K562 (cell line): ENCODE data around the gene CHCHD5. TPM values are rescaled to one million over a fixed set of nuclear protein-coding genes. Genes with fewer than 3 reads are reported as not detected.

Experiments
- DIDO1 ChIP-seq: fragments of 450-650 bp; IDR thresholded peaks from 2 replicates; pipeline ENCODE4 v1.6.1; 2016; ENCODE audit warnings: low read depth, missing biosample characterization, missing genetic modification characterization
- EP300 ChIP-seq: IDR thresholded peaks from 2 replicates; pipeline ENCODE4 v1.6.1; 2012; ENCODE audit warnings: low read length, improper control_type of control experiment
- JUND ChIP-seq, 2 experiments: IDR thresholded peaks; 2 replicates in 1 of 2; 3 replicates in 1 of 2; pipeline ENCODE4 v1.6.1; 2011; ENCODE audit warnings: borderline replicate concordance in 2 of 2, low read depth in 2 of 2, low read length in 2 of 2, improper control_type of control experiment in 1 of 2, missing biosample characterization in 1 of 2, missing genetic modification characterization in 1 of 2, missing genetic modification reagents in 1 of 2
- NFRKB ChIP-seq: fragments of 450-650 bp; IDR thresholded peaks from 2 replicates; pipeline ENCODE4 v1.6.1; 2016; ENCODE audit warnings: low read depth
- NR1H2 ChIP-seq: sonication (generic); formaldehyde crosslinking; IDR thresholded peaks from 2 replicates; pipeline ENCODE4 v1.4.0; 2020; ENCODE audit warnings: mild to moderate bottlenecking, missing genetic modification reagents
- PTBP1 ChIP-seq: fragments of 200-400 bp; formaldehyde crosslinking; IDR thresholded peaks from 2 replicates; pipeline ENCODE4 v1.6.1; 2017; ENCODE audit warnings: low read depth, low read length
- SAFB2 ChIP-seq: fragments of 200-400 bp; formaldehyde crosslinking; IDR thresholded peaks from 2 replicates; pipeline ENCODE4 v1.6.1; 2018; ENCODE audit warnings: borderline replicate concordance, low read length, low read depth, moderate library complexity; ENCODE audit not compliant: severe bottlenecking
- SUPT5H ChIP-seq: fragments of 450-650 bp; IDR thresholded peaks from 2 replicates; pipeline ENCODE4 v1.6.1; 2016
- ZNF764 ChIP-seq: fragments of 250-450 bp; sonication (Bioruptor Pico); IDR thresholded peaks from 2 replicates; pipeline ENCODE4 v1.4.0; 2020; ENCODE audit warnings: low read depth, mild to moderate bottlenecking, moderate library complexity
- ZNF780A ChIP-seq: fragments of 250-450 bp; sonication (Bioruptor Pico); IDR thresholded peaks from 2 replicates; pipeline ENCODE4 v1.5.0; 2021; ENCODE audit warnings: mild to moderate bottlenecking
- polyA plus RNA-seq, 8 experiments: library from polyadenylated mRNA; depleted of rRNA in 4 of 8; stranded (reverse) in 5 of 8; unstranded in 3 of 8; fragments of >200 nt; fragmentation: Nextera tagmentation in 2 of 8; fragmentation: Illumina TruSeq in 1 of 8; extraction: Ambion mirVana in 2 of 8; extraction: Trizol in 1 of 8; gene quantifications; 2 replicates each; pipeline versions ENCODE4 v1.2.1 to v1.2.3, GENCODE V29; 2011 to 2014; ENCODE audit warnings: inconsistent platforms in 1 of 8, missing spikeins in 1 of 8
- total RNA-seq, 7 experiments: library from RNA; depleted of rRNA in 6 of 7; stranded (reverse); fragments of >200 nt in 6 of 7; fragmentation: Illumina TruSeq in 2 of 7; extraction: Trizol in 2 of 7; gene quantifications; 2 replicates each; pipeline versions ENCODE4 v1.2.1 to v1.2.3, GENCODE V29; 2011 to 2021; ENCODE audit warnings: low replicate concordance in 1 of 7
- TF ChIP-seq, protein P1 (sequence below): IDR thresholded peaks from 2 replicates; pipeline ENCODE4 v1.6.1; 2016; ENCODE audit warnings: missing genetic modification characterization, missing compliant biosample characterization
- TF ChIP-seq, protein P2 (sequence below): fragments of 150-350 bp; IDR thresholded peaks from 2 replicates; pipeline ENCODE4 v1.6.1; 2014; ENCODE audit warnings: low read depth, mild to moderate bottlenecking, low read length, borderline replicate concordance
- TF ChIP-seq, protein P3 (sequence below), 2 experiments: fragments of 450-650 bp; IDR thresholded peaks; 2 replicates each; pipeline ENCODE4 v1.6.1; 2018; ENCODE audit warnings: mild to moderate bottlenecking in 2 of 2, low read depth in 1 of 2; ENCODE audit not compliant: partially characterized antibody in 2 of 2
- TF ChIP-seq, protein P4 (sequence below): sonication (generic); IDR thresholded peaks from 2 replicates; pipeline ENCODE4 v1.6.1; 2016

CHCHD5 gene
- total and polyA plus RNA-seq, 9 of the 15 experiments (the other 6 are each of a cell fraction or from before 2014, with no cell fraction given), result 7.4 to 79.3 (median 33.4) TPM

DNA sequence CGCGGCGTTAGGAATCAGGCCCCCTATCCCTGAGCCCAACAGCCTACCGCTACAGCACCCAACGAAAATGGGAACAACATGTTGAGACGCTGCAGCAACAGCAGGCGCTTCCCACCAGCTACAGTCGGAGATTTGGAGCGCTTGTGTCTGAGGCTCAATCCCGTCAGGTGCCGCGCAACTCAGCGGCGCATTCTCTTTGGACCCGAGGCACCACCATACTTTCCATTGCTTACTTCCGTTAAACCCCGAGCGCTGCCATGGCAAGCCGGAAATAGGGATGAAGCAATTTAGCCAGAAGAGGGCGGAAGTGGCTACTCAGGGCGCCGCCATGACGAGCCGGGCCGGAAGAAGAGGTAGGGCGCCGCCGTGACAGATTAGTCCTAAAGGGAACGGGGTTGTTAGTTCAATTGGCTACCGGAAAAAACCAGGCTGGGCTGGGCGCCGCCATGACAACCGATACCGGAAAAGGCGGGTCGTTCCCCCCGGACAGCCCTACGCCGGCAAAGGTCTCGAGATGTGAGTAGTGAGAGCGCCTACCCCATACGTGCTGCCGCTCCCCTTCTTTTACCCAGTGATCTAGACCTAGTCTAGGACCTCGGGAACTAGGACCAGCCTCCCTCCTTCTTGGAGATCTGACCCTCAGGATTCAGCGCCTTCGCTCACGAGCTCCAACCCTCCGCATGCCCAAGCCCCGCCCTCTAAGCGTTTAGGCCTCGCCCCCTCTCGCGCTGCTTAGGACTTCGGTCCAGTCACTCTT is at the start of gene CHCHD5 (continued):
- TF ChIP-seq NFRKB (peak; percentile 97), SAFB2 (no peak), PTBP1 (no peak), JUND (IDR thresholded peaks at IDR 0.05; ENCODE audit: borderline replicate concordance, low read depth, low read length) (peak; percentile 85), JUND (tag; IDR thresholded peaks at IDR 0.05; ENCODE audit: borderline replicate concordance, low read depth, low read length) (peak; percentile 78; the same call in 2 of the 3 replicates), DIDO1 (tag) (no peak; the same call in 1 of the 2 replicates), ZNF780A (CRISPR knock-in tag) (no peak), SUPT5H (peak; percentile 91), NR1H2 (CRISPR knock-in tag) (peak; percentile 75), ZNF764 (no peak), EP300 (peak; percentile 65)
- TF ChIP-seq, protein P1, sequence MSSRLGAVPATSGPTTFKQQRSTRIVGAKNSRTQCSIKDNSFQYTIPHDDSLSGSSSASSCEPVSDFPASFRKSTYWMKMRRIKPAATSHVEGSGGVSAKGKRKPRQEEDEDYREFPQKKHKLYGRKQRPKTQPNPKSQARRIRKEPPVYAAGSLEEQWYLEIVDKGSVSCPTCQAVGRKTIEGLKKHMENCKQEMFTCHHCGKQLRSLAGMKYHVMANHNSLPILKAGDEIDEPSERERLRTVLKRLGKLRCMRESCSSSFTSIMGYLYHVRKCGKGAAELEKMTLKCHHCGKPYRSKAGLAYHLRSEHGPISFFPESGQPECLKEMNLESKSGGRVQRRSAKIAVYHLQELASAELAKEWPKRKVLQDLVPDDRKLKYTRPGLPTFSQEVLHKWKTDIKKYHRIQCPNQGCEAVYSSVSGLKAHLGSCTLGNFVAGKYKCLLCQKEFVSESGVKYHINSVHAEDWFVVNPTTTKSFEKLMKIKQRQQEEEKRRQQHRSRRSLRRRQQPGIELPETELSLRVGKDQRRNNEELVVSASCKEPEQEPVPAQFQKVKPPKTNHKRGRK, result no peak
- TF ChIP-seq, protein P2, sequence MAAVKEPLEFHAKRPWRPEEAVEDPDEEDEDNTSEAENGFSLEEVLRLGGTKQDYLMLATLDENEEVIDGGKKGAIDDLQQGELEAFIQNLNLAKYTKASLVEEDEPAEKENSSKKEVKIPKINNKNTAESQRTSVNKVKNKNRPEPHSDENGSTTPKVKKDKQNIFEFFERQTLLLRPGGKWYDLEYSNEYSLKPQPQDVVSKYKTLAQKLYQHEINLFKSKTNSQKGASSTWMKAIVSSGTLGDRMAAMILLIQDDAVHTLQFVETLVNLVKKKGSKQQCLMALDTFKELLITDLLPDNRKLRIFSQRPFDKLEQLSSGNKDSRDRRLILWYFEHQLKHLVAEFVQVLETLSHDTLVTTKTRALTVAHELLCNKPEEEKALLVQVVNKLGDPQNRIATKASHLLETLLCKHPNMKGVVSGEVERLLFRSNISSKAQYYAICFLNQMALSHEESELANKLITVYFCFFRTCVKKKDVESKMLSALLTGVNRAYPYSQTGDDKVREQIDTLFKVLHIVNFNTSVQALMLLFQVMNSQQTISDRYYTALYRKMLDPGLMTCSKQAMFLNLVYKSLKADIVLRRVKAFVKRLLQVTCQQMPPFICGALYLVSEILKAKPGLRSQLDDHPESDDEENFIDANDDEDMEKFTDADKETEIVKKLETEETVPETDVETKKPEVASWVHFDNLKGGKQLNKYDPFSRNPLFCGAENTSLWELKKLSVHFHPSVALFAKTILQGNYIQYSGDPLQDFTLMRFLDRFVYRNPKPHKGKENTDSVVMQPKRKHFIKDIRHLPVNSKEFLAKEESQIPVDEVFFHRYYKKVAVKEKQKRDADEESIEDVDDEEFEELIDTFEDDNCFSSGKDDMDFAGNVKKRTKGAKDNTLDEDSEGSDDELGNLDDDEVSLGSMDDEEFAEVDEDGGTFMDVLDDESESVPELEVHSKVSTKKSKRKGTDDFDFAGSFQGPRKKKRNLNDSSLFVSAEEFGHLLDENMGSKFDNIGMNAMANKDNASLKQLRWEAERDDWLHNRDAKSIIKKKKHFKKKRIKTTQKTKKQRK, result no peak
- TF ChIP-seq, protein P3, sequence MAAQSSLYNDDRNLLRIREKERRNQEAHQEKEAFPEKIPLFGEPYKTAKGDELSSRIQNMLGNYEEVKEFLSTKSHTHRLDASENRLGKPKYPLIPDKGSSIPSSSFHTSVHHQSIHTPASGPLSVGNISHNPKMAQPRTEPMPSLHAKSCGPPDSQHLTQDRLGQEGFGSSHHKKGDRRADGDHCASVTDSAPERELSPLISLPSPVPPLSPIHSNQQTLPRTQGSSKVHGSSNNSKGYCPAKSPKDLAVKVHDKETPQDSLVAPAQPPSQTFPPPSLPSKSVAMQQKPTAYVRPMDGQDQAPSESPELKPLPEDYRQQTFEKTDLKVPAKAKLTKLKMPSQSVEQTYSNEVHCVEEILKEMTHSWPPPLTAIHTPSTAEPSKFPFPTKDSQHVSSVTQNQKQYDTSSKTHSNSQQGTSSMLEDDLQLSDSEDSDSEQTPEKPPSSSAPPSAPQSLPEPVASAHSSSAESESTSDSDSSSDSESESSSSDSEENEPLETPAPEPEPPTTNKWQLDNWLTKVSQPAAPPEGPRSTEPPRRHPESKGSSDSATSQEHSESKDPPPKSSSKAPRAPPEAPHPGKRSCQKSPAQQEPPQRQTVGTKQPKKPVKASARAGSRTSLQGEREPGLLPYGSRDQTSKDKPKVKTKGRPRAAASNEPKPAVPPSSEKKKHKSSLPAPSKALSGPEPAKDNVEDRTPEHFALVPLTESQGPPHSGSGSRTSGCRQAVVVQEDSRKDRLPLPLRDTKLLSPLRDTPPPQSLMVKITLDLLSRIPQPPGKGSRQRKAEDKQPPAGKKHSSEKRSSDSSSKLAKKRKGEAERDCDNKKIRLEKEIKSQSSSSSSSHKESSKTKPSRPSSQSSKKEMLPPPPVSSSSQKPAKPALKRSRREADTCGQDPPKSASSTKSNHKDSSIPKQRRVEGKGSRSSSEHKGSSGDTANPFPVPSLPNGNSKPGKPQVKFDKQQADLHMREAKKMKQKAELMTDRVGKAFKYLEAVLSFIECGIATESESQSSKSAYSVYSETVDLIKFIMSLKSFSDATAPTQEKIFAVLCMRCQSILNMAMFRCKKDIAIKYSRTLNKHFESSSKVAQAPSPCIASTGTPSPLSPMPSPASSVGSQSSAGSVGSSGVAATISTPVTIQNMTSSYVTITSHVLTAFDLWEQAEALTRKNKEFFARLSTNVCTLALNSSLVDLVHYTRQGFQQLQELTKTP (IDR thresholded peaks at IDR 0.05; ENCODE audit: low read depth in 1 of 2, partially characterized antibody in 2 of 2), result peak in 1 of 2 experiments; percentile 12
- TF ChIP-seq, protein P4, sequence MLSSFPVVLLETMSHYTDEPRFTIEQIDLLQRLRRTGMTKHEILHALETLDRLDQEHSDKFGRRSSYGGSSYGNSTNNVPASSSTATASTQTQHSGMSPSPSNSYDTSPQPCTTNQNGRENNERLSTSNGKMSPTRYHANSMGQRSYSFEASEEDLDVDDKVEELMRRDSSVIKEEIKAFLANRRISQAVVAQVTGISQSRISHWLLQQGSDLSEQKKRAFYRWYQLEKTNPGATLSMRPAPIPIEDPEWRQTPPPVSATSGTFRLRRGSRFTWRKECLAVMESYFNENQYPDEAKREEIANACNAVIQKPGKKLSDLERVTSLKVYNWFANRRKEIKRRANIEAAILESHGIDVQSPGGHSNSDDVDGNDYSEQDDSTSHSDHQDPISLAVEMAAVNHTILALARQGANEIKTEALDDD, result peak; percentile 70
